ENCODE measurements around the gene ADGRL2.

ADGRL2 gene

DNA sequence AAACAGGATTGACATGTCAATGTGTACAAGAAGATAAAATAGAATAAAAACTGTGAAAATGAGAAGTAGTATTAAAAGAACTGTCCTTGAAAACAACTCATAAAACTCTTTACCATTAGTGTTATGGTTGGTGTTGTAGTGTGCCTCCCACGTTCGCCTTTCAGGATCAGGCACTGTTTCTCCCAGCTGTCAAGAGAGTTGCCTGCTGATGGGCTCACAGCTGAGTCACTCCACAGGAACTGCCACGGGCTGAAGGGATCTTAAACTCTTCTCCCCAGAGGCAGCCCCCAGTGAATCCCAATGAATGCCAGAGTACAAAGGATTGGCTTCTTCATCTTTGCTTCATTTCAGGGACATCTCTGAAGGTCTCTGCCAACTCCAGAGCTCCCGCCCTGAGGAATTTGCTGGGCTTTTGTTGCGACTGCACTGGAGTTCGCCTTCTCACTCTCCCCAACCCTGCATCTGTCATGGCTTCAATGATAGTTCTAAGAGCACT is 119.6 kb downstream of the ADGRL2 start (continued):
- no peak for TF ChIP-seq ZSCAN23 (tag by site-specific recombination; IDR thresholded peaks at IDR 0.05)

GRCh38 chr1:81920886-81921285 is 120.2 kb downstream of the ADGRL2 start:
- TF ChIP-seq ZNF146 (tag by site-specific recombination; IDR thresholded peaks at IDR 0.05) (no peak), ZNF48 (tag by site-specific recombination; IDR thresholded peaks at IDR 0.05) (no peak), ZSCAN23 (tag by site-specific recombination; IDR thresholded peaks at IDR 0.05) (no peak), ZNF10 (tag by site-specific recombination; IDR thresholded peaks at IDR 0.05) (no peak), ZNF404 (tag by site-specific recombination; IDR thresholded peaks at IDR 0.05) (no peak), ZBTB11 (tag by site-specific recombination; conservative IDR thresholded peaks at IDR 0.05; ENCODE audit: low read depth) (no peak), ZNF529 (tag by site-specific recombination; IDR thresholded peaks at IDR 0.05; ENCODE audit: insufficient replicate concordance) (no peak), ZNF555 (tag by site-specific recombination; conservative IDR thresholded peaks at IDR 0.05) (no peak), INSM2 (tag by site-specific recombination; IDR thresholded peaks at IDR 0.05) (no peak), ZBTB1 (tag by site-specific recombination; IDR thresholded peaks at IDR 0.05) (no peak), ZNF132 (tag by site-specific recombination; IDR thresholded peaks at IDR 0.05; ENCODE audit: borderline replicate concordance) (no peak), ZNF664 (tag by site-specific recombination; IDR thresholded peaks at IDR 0.05) (no peak), ZNF654 (tag by site-specific recombination; IDR thresholded peaks at IDR 0.05; ENCODE audit: low read depth) (no peak), HOXA7 (CRISPR knock-in tag; IDR thresholded peaks at IDR 0.05; ENCODE audit: borderline replicate concordance) (no peak), ZNF2 (tag by site-specific recombination; IDR thresholded peaks at IDR 0.05) (no peak), KLF7 (tag by site-specific recombination; IDR thresholded peaks at IDR 0.05; ENCODE audit: borderline replicate concordance) (no peak)
- Histone ChIP-seq H3K4me1 (ENCODE audit: control insufficient read depth, insufficient read depth, low read length) (peaks cover 39% of the 10 kb centered on the region), H3K9me3 (ENCODE audit: control insufficient read depth, insufficient read depth, low read depth, low read length) (no peaks in the 10 kb centered on the region), H3K4me3 (ENCODE audit: low read depth, low read length) (no peak overlapping the region), H3K36me3 (ENCODE audit: control insufficient read depth in 2 of 2, insufficient read depth in 1 of 2, low read length in 2 of 2) (no peaks in the 10 kb centered on the region), H3K27ac (ENCODE audit: extremely low read depth, low read depth, low read length) (no peak overlapping the region)
- POLR2A ChIA-PET = interaction anchor here (0.5 kb wide), 1 partner anchor 20 kb away, joined by 4 read pairs; no protein-coding TSS in a partner anchor
- CTCF ChIA-PET = no interaction called here

- no peak overlapping the region for H3K4me3 ChIP-seq (ENCODE audit: low read depth, low read length)
- no peak overlapping the region for H3K27ac ChIP-seq (ENCODE audit: extremely low read depth, low read depth, low read length)
- H3K9me3 ChIP-seq (ENCODE audit: control insufficient read depth, insufficient read depth, low read depth, low read length) = no peaks in the 10 kb centered on the region
- ChIA-PET POLR2A (interaction anchor here (0.6 kb wide), 1 partner anchor 121 kb away, joined by 3 read pairs; the partner anchor contains the start of gene ADGRL2), CTCF (no interaction called here)
- peaks cover 41% of the 10 kb centered on the region for H3K4me1 ChIP-seq (ENCODE audit: control insufficient read depth, insufficient read depth, low read length)
- TF ChIP-seq INSM2 (tag by site-specific recombination; IDR thresholded peaks at IDR 0.05) = no peak
- peak; percentile 24; the same call in 1 of the 2 replicates for TF ChIP-seq ZNF600 (tag by site-specific recombination; IDR thresholded peaks at IDR 0.05)
- no peaks in the 10 kb centered on the region for H3K36me3 ChIP-seq (ENCODE audit: control insufficient read depth in 2 of 2, insufficient read depth in 1 of 2, low read length in 2 of 2)
These were observed 120.6 kb downstream of the ADGRL2 start for GRCh38 chr1:81921344-81921743.
